ENCODE results near the gene SMC2. TPM values are rescaled to one million over a fixed set of nuclear protein-coding genes. Genes with fewer than 3 reads are reported as not detected.
A peak's percentile ranks its signal among the peaks of the same experiment; 100 is the strongest.

SMC2 gene
- total RNA-seq, 1 experiment from 2014 or later: 24.4 TPM

GRCh38 chr9:104073098-104073769 is 20.9 kb upstream of the SMC2 start:
- CTCF ChIA-PET: no interaction called here
- no TSS peak for BruUV-seq (replicated peaks)
- Mint-ChIP-seq H3K27ac (ENCODE audit: unreplicated experiment) (no peak overlapping the region), H3K36me3 (ENCODE audit: insufficient read depth, unreplicated experiment) (no peaks in the 10 kb centered on the region), H3K27me3 (ENCODE audit: unreplicated experiment) (no peaks in the 10 kb centered on the region), H3K4me1 (ENCODE audit: low read depth, unreplicated experiment) (no peaks in the 10 kb centered on the region), H3K9me3 (ENCODE audit: low read depth, unreplicated experiment) (no peaks in the 10 kb centered on the region), H3K4me3 (ENCODE audit: low read depth, unreplicated experiment) (no peak overlapping the region)
- TF ChIP-seq, protein P1, sequence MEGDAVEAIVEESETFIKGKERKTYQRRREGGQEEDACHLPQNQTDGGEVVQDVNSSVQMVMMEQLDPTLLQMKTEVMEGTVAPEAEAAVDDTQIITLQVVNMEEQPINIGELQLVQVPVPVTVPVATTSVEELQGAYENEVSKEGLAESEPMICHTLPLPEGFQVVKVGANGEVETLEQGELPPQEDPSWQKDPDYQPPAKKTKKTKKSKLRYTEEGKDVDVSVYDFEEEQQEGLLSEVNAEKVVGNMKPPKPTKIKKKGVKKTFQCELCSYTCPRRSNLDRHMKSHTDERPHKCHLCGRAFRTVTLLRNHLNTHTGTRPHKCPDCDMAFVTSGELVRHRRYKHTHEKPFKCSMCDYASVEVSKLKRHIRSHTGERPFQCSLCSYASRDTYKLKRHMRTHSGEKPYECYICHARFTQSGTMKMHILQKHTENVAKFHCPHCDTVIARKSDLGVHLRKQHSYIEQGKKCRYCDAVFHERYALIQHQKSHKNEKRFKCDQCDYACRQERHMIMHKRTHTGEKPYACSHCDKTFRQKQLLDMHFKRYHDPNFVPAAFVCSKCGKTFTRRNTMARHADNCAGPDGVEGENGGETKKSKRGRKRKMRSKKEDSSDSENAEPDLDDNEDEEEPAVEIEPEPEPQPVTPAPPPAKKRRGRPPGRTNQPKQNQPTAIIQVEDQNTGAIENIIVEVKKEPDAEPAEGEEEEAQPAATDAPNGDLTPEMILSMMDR (IDR thresholded peaks at IDR 0.05; ENCODE audit: unreplicated experiment): no peak
- intact Hi-C loops (cut with micrococcal nuclease; ENCODE audit: unreplicated experiment): loop anchor here (5.0 kb wide), 1 partner anchor 331 kb away; no protein-coding TSS in a partner anchor
- DNase-seq: no peak

DNA sequence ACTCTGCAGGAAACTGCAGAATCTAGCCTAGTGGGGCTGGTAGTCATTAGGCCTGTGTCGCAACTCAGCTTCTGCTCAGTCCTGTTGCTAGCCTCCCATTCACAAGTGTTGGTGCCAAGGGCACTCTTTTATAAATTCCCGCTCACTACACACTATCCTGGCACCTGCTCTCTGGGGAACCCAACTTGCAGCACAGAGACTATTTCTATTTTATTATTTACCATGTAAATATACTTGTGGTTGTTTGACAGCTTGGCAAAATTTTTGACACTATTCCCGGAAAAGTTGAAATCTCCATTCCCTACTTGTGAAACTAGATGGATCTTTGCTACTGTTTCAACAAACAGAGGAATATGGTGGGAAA is 20.4 kb upstream of the SMC2 start:
- TF ChIP-seq, protein P1 (IDR thresholded peaks at IDR 0.05; ENCODE audit: unreplicated experiment): no peak
- Mint-ChIP-seq H3K9me3 (ENCODE audit: low read depth, unreplicated experiment) (no peaks in the 10 kb centered on the region), H3K27ac (ENCODE audit: unreplicated experiment) (no peak overlapping the region), H3K4me1 (ENCODE audit: low read depth, unreplicated experiment) (no peaks in the 10 kb centered on the region), H3K36me3 (ENCODE audit: insufficient read depth, unreplicated experiment) (no peaks in the 10 kb centered on the region), H3K4me3 (ENCODE audit: low read depth, unreplicated experiment) (no peak overlapping the region), H3K27me3 (ENCODE audit: unreplicated experiment) (no peaks in the 10 kb centered on the region)
- intact Hi-C loops (cut with micrococcal nuclease; ENCODE audit: unreplicated experiment): loop anchor here (5.0 kb wide), 1 partner anchor 331 kb away; no protein-coding TSS in a partner anchor
- CTCF ChIA-PET: no interaction called here
- DNase-seq: no peak
- no TSS peak for BruUV-seq (replicated peaks)

GRCh38 chr9:104074876-104075275 is 19.2 kb upstream of the SMC2 start:
- TF ChIP-seq, protein P1 (IDR thresholded peaks at IDR 0.05; ENCODE audit: unreplicated experiment): no peak
- no peak for DNase-seq
- no peaks in the 10 kb centered on the region for H3K27me3 Mint-ChIP-seq (ENCODE audit: unreplicated experiment)
- no peaks in the 10 kb centered on the region for H3K9me3 Mint-ChIP-seq (ENCODE audit: low read depth, unreplicated experiment)
- intact Hi-C loops (cut with micrococcal nuclease; ENCODE audit: unreplicated experiment): loop anchor here (5.0 kb wide), 1 partner anchor 333 kb away; no protein-coding TSS in a partner anchor
- no peaks in the 10 kb centered on the region for H3K36me3 Mint-ChIP-seq (ENCODE audit: insufficient read depth, unreplicated experiment)
- CTCF ChIA-PET: no interaction called here
- no peaks in the 10 kb centered on the region for H3K4me1 Mint-ChIP-seq (ENCODE audit: low read depth, unreplicated experiment)
- no peak overlapping the region for H3K27ac Mint-ChIP-seq (ENCODE audit: unreplicated experiment)
- no TSS peak for BruUV-seq (replicated peaks)
- H3K4me3 Mint-ChIP-seq (ENCODE audit: low read depth, unreplicated experiment): no peak overlapping the region

- no peaks in the 10 kb centered on the region for H3K9me3 Mint-ChIP-seq (ENCODE audit: low read depth, unreplicated experiment)
- no TSS peak for BruUV-seq (replicated peaks)
- no peaks in the 10 kb centered on the region for H3K27me3 Mint-ChIP-seq (ENCODE audit: unreplicated experiment)
- H3K27ac Mint-ChIP-seq (ENCODE audit: unreplicated experiment): peak overlapping the region; percentile 27
- TF ChIP-seq, protein P1 (IDR thresholded peaks at IDR 0.05; ENCODE audit: unreplicated experiment): no peak
- intact Hi-C loops (cut with micrococcal nuclease; ENCODE audit: unreplicated experiment): no loop called here
- H3K4me1 Mint-ChIP-seq (ENCODE audit: low read depth, unreplicated experiment): no peaks in the 10 kb centered on the region
- no peak for DNase-seq
- H3K36me3 Mint-ChIP-seq (ENCODE audit: insufficient read depth, unreplicated experiment): no peaks in the 10 kb centered on the region
- no peak overlapping the region for H3K4me3 Mint-ChIP-seq (ENCODE audit: low read depth, unreplicated experiment)
- CTCF ChIA-PET: no interaction called here
These were observed 18.0 kb upstream of the SMC2 start for GRCh38 chr9:104075801-104076753.
